SK-N-MC (cell line): ENCODE data around the gene RAB36.

Experiments used
- DNase-seq: peaks from one replicate; pipeline ENCODE4 v3.0.0-alpha.2; 2011; ENCODE audit warnings: low read depth, low spot score
- H3K27ac ChIP-seq: fragments of 200-600 bp; sonication (generic); 2 replicates; pipeline ENCODE4 v1.5.1; 2016; ENCODE audit warnings: mixed run types
- H3K36me3 ChIP-seq: fragments of 200-600 bp; sonication (generic); 2 replicates; pipeline ENCODE4 v1.6.1; 2017; ENCODE audit warnings: antibody characterized with exemption, low read length, mixed read lengths; ENCODE audit not compliant: insufficient read depth
- H3K4me3 ChIP-seq: fragments of 200-600 bp; sonication (generic); 2 replicates; pipeline ENCODE4 v1.5.1; 2016
- H3K9ac ChIP-seq: fragments of 200-600 bp; sonication (generic); 2 replicates; pipeline ENCODE4 v1.8.0; 2017; ENCODE audit warnings: mixed run types, mixed read lengths; ENCODE audit not compliant: insufficient read length
- H3K9me3 ChIP-seq: fragments of 200-600 bp; sonication (generic); 2 replicates; pipeline ENCODE4 v1.6.1; 2017; ENCODE audit warnings: low read depth, mild to moderate bottlenecking, antibody characterized with exemption, low read length, moderate library complexity, mixed read lengths
- EZH2 ChIP-seq: fragments of 200-600 bp; sonication (generic); IDR thresholded peaks from one replicate; pipeline ENCODE4 v1.6.1; 2017; ENCODE audit warnings: antibody characterized with exemption
- FOXP2 ChIP-seq: optimal IDR thresholded peaks from 2 replicates; pipeline ENCODE3; 2011; ENCODE audit warnings: mild to moderate bottlenecking, moderate library complexity; ENCODE audit not compliant: insufficient read depth; ENCODE audit errors: extremely low read length, control extremely low read depth
- POLR2AphosphoS5 ChIP-seq: IDR thresholded peaks from 2 replicates; pipeline ENCODE4 v1.6.1; 2012; ENCODE audit warnings: mild to moderate bottlenecking, low read depth, low read length, borderline replicate concordance

RAB36 gene

GRCh38 chr22:23123804-23124254 lies 21.4 kb upstream of the RAB36 start:
- Histone ChIP-seq H3K27ac (no peak overlapping the region), H3K4me3 (no peak overlapping the region), H3K36me3 (no peaks in the 10 kb centered on the region), H3K9me3 (no peaks in the 10 kb centered on the region), H3K9ac (no peak overlapping the region)
- TF ChIP-seq FOXP2 (no peak), POLR2AphosphoS5 (no peak), EZH2 (no peak)
- DNase-seq, result no peak

- Histone ChIP-seq H3K9ac (no peak overlapping the region), H3K4me3 (no peak overlapping the region), H3K27ac (no peak overlapping the region), H3K9me3 (no peaks in the 10 kb centered on the region), H3K36me3 (no peaks in the 10 kb centered on the region)
- TF ChIP-seq FOXP2 (no peak), POLR2AphosphoS5 (no peak), EZH2 (no peak)
- no peak for DNase-seq
These were observed 20.4 kb upstream of the RAB36 start for GRCh38 chr22:23124611-23125511.

GRCh38 chr22:23125512-23126103 lies 19.7 kb upstream of the RAB36 start:
- H3K36me3 ChIP-seq, result no peaks in the 10 kb centered on the region
- H3K4me3 ChIP-seq, result no peak overlapping the region
- no peaks in the 10 kb centered on the region for H3K9me3 ChIP-seq
- H3K27ac ChIP-seq, result no peak overlapping the region
- TF ChIP-seq FOXP2, result no peak
- TF ChIP-seq EZH2, result no peak
- TF ChIP-seq POLR2AphosphoS5, result no peak
- H3K9ac ChIP-seq, result no peak overlapping the region
- no peak for DNase-seq

GRCh38 chr22:23126165-23127054 lies 18.9 kb upstream of the RAB36 start:
- H3K9me3 ChIP-seq, result no peaks in the 10 kb centered on the region

GRCh38 chr22:23127055-23127756 lies 18.1 kb upstream of the RAB36 start:
- H3K9ac ChIP-seq, result no peak overlapping the region
- TF ChIP-seq POLR2AphosphoS5 (no peak), EZH2 (no peak), FOXP2 (no peak)
- no peak overlapping the region for H3K4me3 ChIP-seq
- H3K27ac ChIP-seq, result no peak overlapping the region
- no peaks in the 10 kb centered on the region for H3K9me3 ChIP-seq
- H3K36me3 ChIP-seq, result no peaks in the 10 kb centered on the region
- DNase-seq, result no peak

More at GRCh38 chr22:23126165-23127054, 18.9 kb upstream of the RAB36 start:
- no peak overlapping the region for H3K9ac ChIP-seq
- DNase-seq, result no peak
- H3K36me3 ChIP-seq, result no peaks in the 10 kb centered on the region
- no peak overlapping the region for H3K4me3 ChIP-seq
- no peak overlapping the region for H3K27ac ChIP-seq
- TF ChIP-seq FOXP2 (no peak), EZH2 (no peak), POLR2AphosphoS5 (no peak)

- Histone ChIP-seq H3K9me3 (no peaks in the 10 kb centered on the region), H3K27ac (no peak overlapping the region), H3K4me3 (no peak overlapping the region), H3K9ac (no peak overlapping the region), H3K36me3 (no peaks in the 10 kb centered on the region)
- DNase-seq, result no peak
- TF ChIP-seq POLR2AphosphoS5 (no peak), EZH2 (no peak), FOXP2 (no peak)
These were observed 17.5 kb upstream of the RAB36 start for GRCh38 chr22:23127788-23128187.

GRCh38 chr22:23128269-23129108 lies 16.8 kb upstream of the RAB36 start:
- H3K9ac ChIP-seq, result no peak overlapping the region
- no peak overlapping the region for H3K4me3 ChIP-seq
- H3K27ac ChIP-seq, result no peak overlapping the region
- peak; percentile 18 for DNase-seq
- H3K9me3 ChIP-seq, result no peaks in the 10 kb centered on the region
- TF ChIP-seq EZH2 (no peak), POLR2AphosphoS5 (no peak), FOXP2 (no peak)
- H3K36me3 ChIP-seq, result no peaks in the 10 kb centered on the region
